Activated CD4-positive, alpha-beta T cell treated with anti-CD3 and anti-CD28 coated beads, Interleukin-2, amount 50 U/mL, for 16 hours (primary cell): ENCODE measurements around the gene ABCG2.
"Not testable (repeated sequence)": the region's sequence is repeated elsewhere in the genome, so short reads cannot be mapped to it uniquely, and the experiment has no call there.

ENCODE experiments used
- DNase-seq: peaks from one replicate; pipeline ENCODE4 v3.0.0-alpha.2; 2020

The ABCG2 gene

GRCh38 chr4:88163336-88163735, 4.9 kb upstream of the ABCG2 start:
- DNase-seq: no peak

- no peak for DNase-seq
These were observed 4.2 kb upstream of the ABCG2 start for GRCh38 chr4:88162626-88163025.

- peak; percentile 24 for DNase-seq
These were observed 838 bp upstream of the ABCG2 start for GRCh38 chr4:88159229-88159725.

- peak; percentile 26 for DNase-seq
These were observed 376 bp downstream of the ABCG2 start for GRCh38 chr4:88158038-88158488.

GRCh38 chr4:88152331-88152730, 6.1 kb downstream of the ABCG2 start:
- not testable (repeated sequence) for DNase-seq

- no peak for DNase-seq
These were observed 9.9 kb downstream of the ABCG2 start for GRCh38 chr4:88148560-88148959.

GRCh38 chr4:88147799-88148217, 10.6 kb downstream of the ABCG2 start:
- no peak for DNase-seq

GRCh38 chr4:88146891-88147290, 11.5 kb downstream of the ABCG2 start:
- DNase-seq: no peak

- DNase-seq: no peak
These were observed 13.6 kb downstream of the ABCG2 start for GRCh38 chr4:88144866-88145300.

GRCh38 chr4:88144048-88144447, 14.4 kb downstream of the ABCG2 start:
- no peak for DNase-seq

- DNase-seq: no peak
These were observed 14.9 kb downstream of the ABCG2 start for GRCh38 chr4:88143504-88143903.

- no peak for DNase-seq
These were observed 19.9 kb downstream of the ABCG2 start for GRCh38 chr4:88138561-88138960.

- no peak for DNase-seq
These were observed 21.3 kb downstream of the ABCG2 start for GRCh38 chr4:88137112-88137511.

GRCh38 chr4:88136249-88136648, 22.2 kb downstream of the ABCG2 start:
- DNase-seq: no peak

- no peak for DNase-seq
These were observed 23.1 kb downstream of the ABCG2 start for GRCh38 chr4:88135356-88135663.

GRCh38 chr4:88134536-88135355, 23.7 kb downstream of the ABCG2 start:
- DNase-seq: no peak

- DNase-seq: no peak
These were observed 24.3 kb downstream of the ABCG2 start for GRCh38 chr4:88134111-88134510.

GRCh38 chr4:88130544-88131305, 27.7 kb downstream of the ABCG2 start:
- DNase-seq: no peak

GRCh38 chr4:88130003-88130402, 28.4 kb downstream of the ABCG2 start:
- DNase-seq: no peak

GRCh38 chr4:88122260-88122659, 36.2 kb downstream of the ABCG2 start:
- DNase-seq: not testable (repeated sequence)

- no peak for DNase-seq
These were observed 38.5 kb downstream of the ABCG2 start for GRCh38 chr4:88119943-88120342.

GRCh38 chr4:88115587-88115986, 42.9 kb downstream of the ABCG2 start:
- no peak for DNase-seq

GRCh38 chr4:88112856-88113255, 45.6 kb downstream of the ABCG2 start:
- no peak for DNase-seq

- DNase-seq: no peak
These were observed 47.6 kb downstream of the ABCG2 start for GRCh38 chr4:88110826-88111225.
